HCEC 1CT (cell line): ENCODE measurements around the gene ARL13B.
"Not testable (repeated sequence)": the region's sequence is repeated elsewhere in the genome, so short reads cannot be mapped to it uniquely, and the experiment has no call there.

Experiments
- DNase-seq: peaks from one replicate; pipeline ENCODE4 v3.0.0-alpha.2; 2017

ARL13B gene

GRCh38 chr3:94001191-94001590 lies 21.2 kb downstream of the ARL13B start:
- DNase-seq = no peak

DNA sequence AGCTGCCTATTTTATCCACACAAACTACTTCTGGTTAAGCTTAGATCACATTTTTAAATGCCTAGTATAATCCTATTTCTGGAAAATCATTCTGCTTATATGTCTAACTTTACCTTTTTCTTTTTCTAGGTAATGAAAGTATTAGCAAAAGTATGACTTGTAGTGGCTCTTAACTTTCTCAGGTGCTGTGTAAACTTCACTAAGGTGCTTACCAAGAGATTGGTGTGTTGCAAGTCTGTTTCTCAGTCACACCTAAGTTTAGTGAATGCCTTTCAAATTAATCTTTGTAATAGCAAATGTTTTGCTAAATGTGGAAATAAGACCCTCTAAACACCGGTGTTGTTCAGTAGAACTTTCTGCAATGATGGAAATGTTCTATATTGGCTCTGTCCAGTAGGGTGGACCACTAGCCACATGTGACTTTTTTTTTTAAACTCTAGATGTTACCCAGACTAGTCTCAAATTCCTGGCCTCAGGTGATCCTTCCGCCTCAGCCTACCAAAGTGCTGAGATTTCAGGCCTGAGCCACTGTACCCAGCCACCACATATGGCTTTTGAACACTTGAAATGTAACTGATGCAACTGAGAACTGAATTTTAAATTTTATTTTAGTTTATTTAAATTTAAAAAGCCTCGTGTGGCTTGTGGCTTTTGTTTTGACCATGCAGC lies 22.0 kb downstream of the ARL13B start:
- no peak for DNase-seq

- DNase-seq = peak; percentile 68
Measured at GRCh38 chr3:94004301-94004910, 24.5 kb downstream of the ARL13B start.

GRCh38 chr3:94008253-94008652 lies 28.3 kb downstream of the ARL13B start:
- no peak for DNase-seq

GRCh38 chr3:94009608-94010007 lies 29.7 kb downstream of the ARL13B start:
- no peak for DNase-seq

DNA sequence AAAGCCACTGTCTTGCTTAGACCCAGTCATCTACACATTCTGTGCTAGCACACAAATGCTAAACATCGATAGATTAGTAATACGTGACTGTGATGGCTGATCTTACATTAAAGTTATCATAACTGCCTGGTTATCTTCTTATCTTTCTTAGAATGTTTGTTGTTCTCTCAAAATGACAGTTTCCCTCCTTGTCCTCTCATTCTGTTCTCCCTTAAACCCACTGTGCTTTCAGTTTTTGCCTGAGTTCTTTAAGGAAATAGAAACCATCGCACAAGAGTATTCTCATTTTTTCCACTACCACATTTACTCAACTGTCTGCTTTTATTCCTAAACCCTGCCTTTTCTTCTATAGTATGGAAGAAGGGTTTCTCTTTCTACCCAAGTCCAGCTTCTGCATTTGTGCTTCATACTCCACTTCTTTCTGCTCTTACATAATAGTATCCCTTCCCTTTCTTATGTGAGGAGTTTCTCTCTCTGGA lies 31.3 kb downstream of the ARL13B start:
- no peak for DNase-seq

DNA sequence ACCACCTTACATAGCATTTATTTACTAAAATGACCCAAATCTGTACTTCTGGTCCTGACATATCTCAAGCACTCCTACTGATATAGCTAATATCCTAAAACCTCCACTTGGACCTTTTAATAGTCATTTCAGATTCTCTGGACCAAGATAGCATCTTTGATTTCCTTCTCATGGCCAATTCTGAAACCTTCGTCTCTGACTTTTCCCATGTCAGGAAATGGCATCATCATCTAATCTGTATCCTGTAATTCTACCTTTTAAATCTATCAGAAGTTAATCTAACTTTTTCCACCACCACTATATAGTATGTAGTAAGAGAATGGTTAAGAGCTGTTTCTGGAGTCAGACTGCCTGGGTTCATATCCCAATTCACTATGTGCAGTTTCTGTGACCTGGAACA lies 32.2 kb downstream of the ARL13B start:
- DNase-seq = no peak

DNA sequence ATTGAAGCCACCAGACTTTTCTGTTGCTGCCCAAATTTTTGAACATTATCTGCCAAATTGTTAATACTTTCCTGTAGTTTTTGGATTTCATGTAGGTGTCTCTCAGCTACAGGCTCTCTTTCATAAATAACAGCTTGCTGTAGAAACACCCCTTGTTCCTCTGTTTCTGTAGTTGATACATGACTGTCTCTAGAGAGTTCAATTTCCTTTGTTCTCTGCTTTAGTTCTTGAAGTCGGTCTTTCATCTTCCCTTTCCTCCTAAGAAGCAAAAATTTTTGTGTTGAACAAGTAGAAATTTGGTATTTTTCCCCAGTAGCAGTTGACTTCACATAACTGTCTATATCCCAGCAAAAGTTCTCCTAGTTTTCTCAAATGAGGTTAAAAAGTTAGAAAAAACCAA lies 35.1 kb downstream of the ARL13B start:
- DNase-seq = no peak

GRCh38 chr3:94019659-94020058 lies 39.7 kb downstream of the ARL13B start:
- DNase-seq = no peak

DNA sequence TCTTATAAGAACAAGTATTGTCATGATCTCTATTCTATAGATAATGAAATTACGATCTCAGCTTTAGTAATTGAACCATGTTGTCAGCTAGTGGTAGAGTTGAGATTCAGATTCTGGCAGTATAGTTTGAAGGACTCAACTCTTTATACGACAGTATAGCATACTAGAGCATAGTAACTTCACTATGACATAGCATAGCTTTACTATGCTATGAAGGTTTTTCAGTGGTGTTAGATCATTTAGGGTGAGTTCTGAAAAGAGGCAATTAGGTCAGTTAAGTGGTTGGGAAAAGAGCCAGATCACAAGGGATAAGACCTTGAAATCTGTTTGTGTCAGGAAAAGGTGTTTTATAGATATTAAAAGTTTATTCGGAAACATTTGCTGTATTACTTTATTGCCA lies 40.3 kb downstream of the ARL13B start:
- no peak for DNase-seq

GRCh38 chr3:94024385-94024784 lies 44.4 kb downstream of the ARL13B start:
- no peak for DNase-seq

DNA sequence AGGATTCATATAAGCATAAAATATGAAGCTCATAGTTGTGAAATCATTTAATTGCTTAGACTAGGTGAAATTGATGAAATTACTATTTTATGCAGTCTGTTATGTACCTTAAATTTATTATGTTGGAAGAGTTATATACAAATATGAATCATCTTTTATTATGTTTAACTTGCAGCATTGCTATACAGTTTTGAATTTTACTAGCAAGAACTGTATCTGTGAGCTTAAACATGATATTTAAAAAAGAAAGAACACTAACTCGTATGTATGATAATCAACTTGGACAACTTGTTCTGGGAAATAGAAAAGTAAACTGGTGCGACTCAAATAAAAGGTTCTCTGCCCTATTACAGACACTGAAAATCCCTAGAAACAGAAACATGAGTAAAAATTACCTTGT lies 46.7 kb downstream of the ARL13B start:
- no peak for DNase-seq

- no peak for DNase-seq
Measured at GRCh38 chr3:94028093-94028837, 48.3 kb downstream of the ARL13B start, which contains the start of gene STX19. Gene STX19 (minus strand): TSS chr3:94028597. CDS start chr3:94015269, 13,328 bp downstream.

DNA sequence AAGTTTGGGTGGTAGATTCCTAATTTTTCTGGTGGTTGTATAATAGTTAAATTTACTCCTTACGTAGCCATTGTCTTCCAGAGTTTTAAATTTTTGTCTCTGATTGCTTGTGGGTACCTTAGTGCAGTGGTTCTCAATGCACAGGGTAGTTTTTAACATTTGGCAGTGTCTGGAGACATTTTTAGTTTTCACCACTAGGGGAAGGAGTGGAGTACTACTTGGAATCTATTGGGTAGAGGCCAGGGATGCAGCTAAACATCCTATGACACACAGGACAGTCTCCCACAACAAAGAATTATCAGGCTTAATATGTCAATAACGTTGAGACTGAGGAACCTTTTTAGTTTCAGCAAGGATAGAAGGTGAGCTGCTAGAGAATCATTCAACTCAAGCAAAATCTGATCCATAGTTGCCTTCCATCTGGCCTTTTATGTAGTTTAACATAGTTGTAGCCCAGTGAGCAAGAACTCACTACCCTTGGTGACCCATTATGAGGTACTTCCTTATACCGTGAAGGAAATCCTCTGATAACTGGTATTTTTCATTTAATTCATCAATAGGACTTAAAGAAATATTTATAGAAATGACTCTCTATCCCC lies 57.1 kb downstream of the ARL13B start:
- peak; percentile 79 for DNase-seq

DNA sequence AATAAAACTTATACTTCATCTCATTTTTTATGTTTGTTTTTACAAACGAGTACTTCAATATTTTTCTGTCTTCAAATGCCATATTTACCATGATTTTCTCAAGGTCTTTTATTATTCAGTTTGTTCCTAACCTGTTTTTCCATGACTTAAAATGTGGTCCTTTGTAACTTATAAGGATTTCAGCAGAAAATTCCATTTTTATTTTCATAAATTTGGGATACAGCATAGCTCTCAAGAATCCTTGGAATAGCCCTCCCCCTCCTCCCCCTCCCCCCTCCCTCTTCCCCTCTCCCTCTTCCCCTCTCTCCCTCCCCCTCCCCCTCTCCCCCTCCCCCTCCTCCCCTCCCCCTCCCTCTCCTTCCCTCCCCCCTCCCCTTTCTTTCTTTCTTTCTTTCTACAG lies 63.3 kb downstream of the ARL13B start:
- DNase-seq = no peak

DNA sequence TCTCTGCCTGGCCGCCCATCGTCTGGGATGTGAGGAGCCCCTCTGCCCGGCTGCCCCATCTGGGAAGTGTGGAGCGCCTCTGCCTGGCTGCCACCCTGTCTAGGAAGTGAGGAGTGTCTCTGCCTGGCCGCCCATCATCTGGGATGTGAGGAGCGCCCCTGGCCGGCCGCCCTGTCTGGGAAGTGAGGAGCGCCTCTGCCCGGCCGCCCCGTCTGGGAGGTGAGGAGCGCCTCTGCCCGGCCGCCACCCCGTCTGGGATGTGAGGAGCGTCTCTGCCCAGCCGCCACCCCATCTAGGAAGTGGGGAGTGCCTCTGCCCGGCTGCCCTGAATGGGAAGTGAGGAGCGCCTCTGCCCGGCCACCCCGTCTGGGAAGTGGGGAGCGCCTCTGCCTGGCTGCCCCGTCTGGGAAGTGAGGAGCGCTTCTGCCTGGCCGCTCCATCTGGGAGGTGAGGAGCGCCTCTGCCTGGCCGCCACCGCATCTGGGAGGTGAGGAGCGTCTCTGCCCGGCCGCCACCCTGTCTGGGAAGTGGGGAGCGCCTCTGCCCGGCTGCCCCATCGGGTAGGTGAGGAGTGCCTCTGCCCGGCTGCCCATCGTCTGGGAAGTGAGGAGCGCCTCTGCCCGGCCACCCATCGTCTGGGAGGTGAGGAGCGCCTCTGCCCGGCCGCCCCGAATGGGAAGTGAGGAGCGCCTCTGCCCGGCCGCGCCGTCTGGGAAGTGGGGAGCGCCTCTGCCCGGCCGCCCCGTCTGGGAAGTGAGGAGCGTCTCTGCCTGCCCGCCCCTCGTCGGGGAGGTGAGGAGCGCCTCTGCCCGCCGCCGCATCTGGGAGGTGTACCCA lies 64.4 kb downstream of the ARL13B start:
- not testable (repeated sequence) for DNase-seq

DNA sequence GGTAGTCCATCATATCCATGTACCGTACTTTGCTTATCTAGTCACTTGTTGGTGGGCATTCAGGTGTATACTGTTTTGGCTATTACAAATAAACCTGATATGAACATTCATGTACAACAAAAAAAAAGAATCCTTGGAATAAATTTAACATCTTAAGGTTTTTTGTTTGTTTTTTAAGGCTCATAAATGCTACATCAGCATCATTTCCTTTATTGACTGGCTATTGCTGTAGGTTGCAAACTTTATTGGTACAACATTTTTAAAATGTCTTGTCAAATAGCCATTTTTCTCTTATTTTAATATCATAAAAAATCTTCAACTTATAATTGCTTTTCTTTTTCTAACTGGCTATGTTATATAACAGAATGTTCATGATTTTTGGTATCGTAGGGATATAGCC lies 66.6 kb downstream of the ARL13B start:
- no peak for DNase-seq

- no peak for DNase-seq
Measured at GRCh38 chr3:94049267-94049666, 69.3 kb downstream of the ARL13B start.

- no peak for DNase-seq
Measured at GRCh38 chr3:94050546-94050945, 70.6 kb downstream of the ARL13B start.

DNA sequence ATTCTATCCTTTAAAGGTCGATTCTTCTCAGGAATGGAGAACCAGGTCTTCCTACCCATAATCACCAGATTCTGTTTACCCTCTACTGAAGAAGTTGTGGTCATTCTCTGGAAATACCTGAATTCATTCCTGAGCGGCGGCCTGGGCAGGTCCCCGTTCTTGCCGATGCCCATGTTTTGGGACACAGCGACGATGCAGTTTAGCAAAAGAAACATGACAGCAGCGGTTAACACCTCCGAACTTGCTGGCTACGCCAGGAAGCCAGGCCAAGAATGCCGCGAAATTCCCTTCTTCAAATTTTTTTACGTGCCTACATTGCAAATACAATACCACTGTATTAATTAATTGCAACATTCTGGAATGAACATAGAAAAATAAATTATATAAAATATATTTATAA lies 81.3 kb downstream of the ARL13B start:
- DNase-seq = no peak

GRCh38 chr3:94062513-94063404 lies 82.8 kb downstream of the ARL13B start, which contains the start of the genes DHFR2 and NSUN3:
Gene DHFR2 (minus strand): TSS chr3:94062916. CDS start chr3:94061511, 1,405 bp downstream.
Gene NSUN3 (plus strand): TSS chr3:94063061. CDS start chr3:94063127, 66 bp downstream.
- peak; percentile 97 for DNase-seq
